Measurements from ENCODE around the gene UFL1. TPM values are rescaled to one million over a fixed set of nuclear protein-coding genes. Genes with fewer than 3 reads are reported as not detected.
A peak's percentile ranks its signal among the peaks of the same experiment; 100 is the strongest.

UFL1 gene
- total and polyA plus RNA-seq, 2 experiments from 2014 or later = 9.0 to 9.9 TPM

DNA sequence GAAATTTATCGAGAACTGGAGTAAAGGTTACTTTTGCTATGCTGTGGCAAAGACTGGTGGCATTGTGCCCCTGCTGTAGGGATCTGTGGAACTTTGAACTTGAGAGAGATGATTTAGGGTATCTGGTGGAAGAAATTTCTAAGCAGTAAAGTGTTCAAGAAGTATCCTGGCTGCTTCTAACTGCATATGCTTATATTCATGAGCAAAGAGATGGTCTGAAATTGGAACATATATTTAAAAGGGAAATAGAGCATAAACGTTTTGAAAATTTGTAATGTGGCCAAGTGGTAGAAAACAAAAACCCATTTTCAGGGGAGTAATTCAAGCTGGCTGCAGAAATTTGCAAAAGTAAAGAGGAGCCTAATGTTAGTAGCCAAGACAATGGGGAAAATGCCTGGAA lies 12.3 kb upstream of the UFL1 start (continued):
- TF ChIP-seq REST (IDR thresholded peaks at IDR 0.05; ENCODE audit: unreplicated experiment) (no peak), POLR2AphosphoS5 (IDR thresholded peaks at IDR 0.05; ENCODE audit: low read depth) (no peak)

DNA sequence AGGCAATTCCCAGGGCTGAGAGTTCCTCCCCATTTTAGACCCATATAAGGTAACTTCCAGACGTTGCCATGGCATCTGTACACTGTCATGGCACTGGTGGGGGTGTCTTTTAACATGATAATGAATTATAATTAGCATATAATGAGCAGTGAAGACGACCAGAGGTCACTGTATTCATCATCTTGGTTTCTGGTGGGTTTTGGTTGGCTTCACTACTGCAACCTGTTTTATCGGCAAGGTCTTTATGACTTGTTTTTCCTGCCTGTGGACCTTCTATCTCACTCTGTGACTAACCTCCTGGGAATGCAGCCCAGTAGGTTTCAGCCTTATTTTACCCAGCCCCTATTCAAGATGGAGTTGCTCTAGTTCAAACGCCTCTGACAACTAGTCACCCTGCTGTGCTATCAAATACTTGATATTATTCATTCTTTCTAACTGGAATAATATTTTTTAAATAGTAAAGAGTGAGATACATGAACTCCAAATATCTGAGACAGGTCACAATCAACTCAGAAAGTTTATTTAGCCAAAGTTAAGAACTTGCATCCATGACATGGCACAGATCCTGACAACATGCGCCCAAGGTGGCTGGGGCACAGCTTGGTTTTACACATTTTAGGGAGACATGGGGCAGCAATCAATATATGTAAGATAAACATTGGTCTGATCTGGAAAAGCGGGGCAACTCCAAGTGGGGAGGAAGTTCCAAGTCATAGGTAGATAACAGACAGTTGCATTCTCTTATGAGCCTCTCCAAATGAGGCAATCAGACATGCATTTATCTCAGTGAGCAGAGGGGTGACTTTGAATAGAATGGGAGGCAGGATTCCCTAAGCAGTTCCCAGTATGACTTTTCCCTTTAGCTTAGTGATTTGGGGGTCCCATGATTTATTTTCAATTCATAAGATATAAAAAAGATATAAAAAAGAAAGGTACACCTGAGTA lies 1.2 kb upstream of the UFL1 start:
- peaks cover 28% of the 10 kb centered on the region for H3K4me1 Mint-ChIP-seq
- peak overlapping the region; percentile 97 for H3K27ac Mint-ChIP-seq
- no peaks in the 10 kb centered on the region for H3K36me3 Mint-ChIP-seq (ENCODE audit: low read depth)
- Histone ChIP-seq H3K4me1 (ENCODE audit: insufficient read depth) (peaks cover 17% of the 10 kb centered on the region; the same call in 1 of the 2 replicates), H3K4me3 (peak overlapping the region; percentile 74), H3F3A (replicated peaks; ENCODE audit: low read depth) (no peaks in the 10 kb centered on the region), H3K27me3 (ENCODE audit: insufficient read depth) (no peaks in the 10 kb centered on the region), H3K36me3 (ENCODE audit: insufficient read depth) (no peaks in the 10 kb centered on the region), H3K4me2 (peak overlapping the region; percentile 88), H4K20me1 (replicated peaks; ENCODE audit: insufficient read depth) (no peaks in the 10 kb centered on the region), H3K27ac (ENCODE audit: low read depth) (peak overlapping the region; percentile 70), H3K9me2 (ENCODE audit: insufficient read depth) (no peaks in the 10 kb centered on the region), H3K79me2 (replicated peaks; ENCODE audit: insufficient read depth) (0 out of 2 replicates have a peak, but pooled peaks cover 4% of the 10 kb centered on the region), H2AFZ (no peak overlapping the region)
- peak overlapping the region; percentile 99 for H3K4me3 Mint-ChIP-seq
- ATAC-seq (peak; percentile 25), DNase-seq (ENCODE audit: low spot score) (peak; percentile 72)
- H3K27me3 Mint-ChIP-seq (ENCODE audit: insufficient read depth, low read depth, poor library complexity) = peaks cover 8% of the 10 kb centered on the region
- peak; percentile 77; the same call in 1 of the 2 replicates for TF ChIP-seq ZNF462 (CRISPR knock-in tag; IDR thresholded peaks at IDR 0.05)
- TF ChIP-seq EZH2phosphoT487 (IDR thresholded peaks at IDR 0.05; ENCODE audit: unreplicated experiment) = no peak
- TF ChIP-seq CREB1 (CRISPR knock-in tag; IDR thresholded peaks at IDR 0.05; ENCODE audit: low read depth) = 0 out of 2 replicates have a peak, but pooled peaks have one; percentile 15
- TF ChIP-seq ZNF331 (CRISPR knock-in tag; IDR thresholded peaks at IDR 0.05; ENCODE audit: low read depth) = peak; percentile 27; the same call in 1 of the 2 replicates
- H3K9me3 Mint-ChIP-seq = no peaks in the 10 kb centered on the region

Measured in GM23338 (cell line).